ENCODE data around the gene CDCA4.

CDCA4 gene

DNA sequence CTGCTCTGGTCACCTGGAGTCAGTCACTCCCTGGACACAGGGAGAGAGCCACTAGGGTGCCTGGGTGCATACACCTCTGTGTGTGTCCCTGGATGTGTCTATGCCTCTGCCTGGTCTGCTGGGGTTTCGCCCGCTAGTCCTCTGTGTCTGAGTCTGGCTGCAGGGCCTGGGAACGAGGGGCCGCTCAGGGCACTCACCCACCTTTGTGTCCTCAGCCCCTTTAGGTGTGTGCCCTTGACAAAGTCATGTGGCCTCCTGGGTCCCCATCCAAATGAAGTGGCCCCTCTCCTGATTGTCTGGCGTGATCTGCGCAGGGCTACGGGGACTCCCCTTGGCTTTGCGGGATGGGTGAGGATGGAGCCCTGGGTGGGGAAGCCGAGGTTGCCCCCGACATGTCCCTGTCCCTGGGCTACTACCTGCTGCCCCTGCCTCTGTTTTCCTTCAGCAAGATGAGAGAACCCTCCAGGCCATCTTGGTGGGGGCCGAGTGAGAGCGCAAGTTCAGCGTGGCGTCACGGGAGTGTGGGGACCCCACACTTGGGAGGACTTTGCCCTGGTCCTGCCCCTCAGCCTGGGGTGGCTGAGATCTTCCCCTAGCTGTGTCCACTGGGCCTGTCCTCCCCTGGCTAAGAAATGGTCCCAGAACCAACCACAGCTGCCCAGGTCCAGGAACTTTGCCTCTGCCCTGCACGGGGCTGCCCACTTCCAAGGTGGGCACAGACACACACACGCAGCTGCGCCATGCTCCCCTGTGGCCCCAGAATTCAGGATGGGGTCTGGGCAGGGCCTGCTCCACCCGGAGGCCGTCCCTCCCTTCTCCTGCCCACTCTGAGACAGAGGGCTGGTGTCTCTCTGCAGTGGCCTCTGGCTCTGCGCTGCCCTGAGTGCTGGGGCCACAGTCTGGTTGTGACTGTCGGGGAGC is 40.0 kb downstream of the CDCA4 start:
- Histone ChIP-seq H3K9me2 (ENCODE audit: low read depth, low read length) (no peaks in the 10 kb centered on the region), H3K9ac (ENCODE audit: low read length) (no peak overlapping the region), H3K4me2 (ENCODE audit: low read length) (no peak overlapping the region), H3K79me2 (ENCODE audit: insufficient read depth, low read length) (no peaks in the 10 kb centered on the region), H3K27ac (ENCODE audit: low read depth, low read length, poor library complexity, severe bottlenecking) (no peak overlapping the region), H3K4me3 (ENCODE audit: low read depth, low read length, poor library complexity, severe bottlenecking) (no peak overlapping the region), H2AFZ (ENCODE audit: low read length) (no peak overlapping the region), H4K20me1 (ENCODE audit: insufficient read depth, low read length) (no peaks in the 10 kb centered on the region), H3K9me3 (ENCODE audit: low read length) (no peaks in the 10 kb centered on the region), H3F3A (ENCODE audit: insufficient read depth, low read length) (no peaks in the 10 kb centered on the region), H3K36me3 (ENCODE audit: insufficient read depth, low read length) (no peaks in the 10 kb centered on the region; the same call in 1 of the 2 replicates), H3K4me1 (ENCODE audit: insufficient read depth, low read length, severe bottlenecking) (peaks cover under 1% of the 10 kb centered on the region), H3K27me3 (ENCODE audit: insufficient read depth, low read length) (0 out of 2 replicates have a peak, but pooled peaks cover 4% of the 10 kb centered on the region)
- TF ChIP-seq, protein P1, sequence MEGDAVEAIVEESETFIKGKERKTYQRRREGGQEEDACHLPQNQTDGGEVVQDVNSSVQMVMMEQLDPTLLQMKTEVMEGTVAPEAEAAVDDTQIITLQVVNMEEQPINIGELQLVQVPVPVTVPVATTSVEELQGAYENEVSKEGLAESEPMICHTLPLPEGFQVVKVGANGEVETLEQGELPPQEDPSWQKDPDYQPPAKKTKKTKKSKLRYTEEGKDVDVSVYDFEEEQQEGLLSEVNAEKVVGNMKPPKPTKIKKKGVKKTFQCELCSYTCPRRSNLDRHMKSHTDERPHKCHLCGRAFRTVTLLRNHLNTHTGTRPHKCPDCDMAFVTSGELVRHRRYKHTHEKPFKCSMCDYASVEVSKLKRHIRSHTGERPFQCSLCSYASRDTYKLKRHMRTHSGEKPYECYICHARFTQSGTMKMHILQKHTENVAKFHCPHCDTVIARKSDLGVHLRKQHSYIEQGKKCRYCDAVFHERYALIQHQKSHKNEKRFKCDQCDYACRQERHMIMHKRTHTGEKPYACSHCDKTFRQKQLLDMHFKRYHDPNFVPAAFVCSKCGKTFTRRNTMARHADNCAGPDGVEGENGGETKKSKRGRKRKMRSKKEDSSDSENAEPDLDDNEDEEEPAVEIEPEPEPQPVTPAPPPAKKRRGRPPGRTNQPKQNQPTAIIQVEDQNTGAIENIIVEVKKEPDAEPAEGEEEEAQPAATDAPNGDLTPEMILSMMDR (IDR thresholded peaks at IDR 0.05; ENCODE audit: low read length) = no peak
- no peak for TF ChIP-seq EZH2 (IDR thresholded peaks at IDR 0.05; ENCODE audit: borderline replicate concordance, low read length)

DNA sequence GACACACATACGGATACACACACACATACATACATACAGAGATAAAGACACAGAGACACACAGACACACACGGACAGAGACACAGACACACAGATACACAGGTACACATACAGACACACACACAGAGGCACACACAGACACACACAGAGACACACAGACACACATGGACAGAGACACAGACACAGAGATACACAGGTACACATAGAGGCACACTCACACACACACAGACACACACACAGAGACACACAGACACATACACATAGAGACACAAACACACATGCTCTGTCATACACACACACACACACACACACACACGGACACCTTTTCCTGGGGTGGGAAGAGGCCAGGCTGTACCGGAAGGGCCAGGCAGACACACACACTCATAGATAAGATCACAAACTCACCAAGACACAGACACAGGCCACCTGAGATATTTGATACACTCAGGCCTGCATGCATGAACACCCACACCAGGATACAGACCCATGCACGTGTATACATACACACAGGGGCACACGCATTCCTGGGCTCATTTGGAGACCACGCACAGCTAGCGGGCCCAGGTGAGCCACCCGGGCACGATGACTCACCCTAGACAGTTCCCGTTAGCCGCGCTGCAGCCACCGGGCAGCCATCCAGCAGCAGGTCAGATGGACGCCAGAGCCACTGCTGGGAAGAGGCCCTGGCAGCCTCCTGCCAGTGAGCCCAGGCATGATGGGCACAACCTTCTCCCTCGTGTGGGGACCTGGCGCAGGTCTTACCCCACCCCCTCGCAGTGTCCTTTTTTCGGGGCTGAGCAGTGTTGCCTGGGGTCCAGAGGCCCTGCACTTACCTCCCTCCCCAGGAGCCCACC is 40.9 kb downstream of the CDCA4 start:
- no peak overlapping the region for H3K4me2 ChIP-seq (ENCODE audit: low read length)
- no peaks in the 10 kb centered on the region for H3K4me1 ChIP-seq (ENCODE audit: insufficient read depth, low read length, severe bottlenecking)
- no peaks in the 10 kb centered on the region for H3K9me3 ChIP-seq (ENCODE audit: low read length)
- H2AFZ ChIP-seq (ENCODE audit: low read length) = no peak overlapping the region
- no peaks in the 10 kb centered on the region for H3K79me2 ChIP-seq (ENCODE audit: insufficient read depth, low read length)
- no peak overlapping the region for H3K27ac ChIP-seq (ENCODE audit: low read depth, low read length, poor library complexity, severe bottlenecking)
- no peaks in the 10 kb centered on the region for H3F3A ChIP-seq (ENCODE audit: insufficient read depth, low read length)
- no peaks in the 10 kb centered on the region; the same call in 1 of the 2 replicates for H3K36me3 ChIP-seq (ENCODE audit: insufficient read depth, low read length)
- H4K20me1 ChIP-seq (ENCODE audit: insufficient read depth, low read length) = no peaks in the 10 kb centered on the region
- no peak overlapping the region for H3K4me3 ChIP-seq (ENCODE audit: low read depth, low read length, poor library complexity, severe bottlenecking)
- no peaks in the 10 kb centered on the region for H3K9me2 ChIP-seq (ENCODE audit: low read depth, low read length)
- TF ChIP-seq, protein P1 (IDR thresholded peaks at IDR 0.05; ENCODE audit: low read length) = no peak
- no peak for TF ChIP-seq EZH2 (IDR thresholded peaks at IDR 0.05; ENCODE audit: borderline replicate concordance, low read length)
- H3K9ac ChIP-seq (ENCODE audit: low read length) = no peak overlapping the region
- H3K27me3 ChIP-seq (ENCODE audit: insufficient read depth, low read length) = 0 out of 2 replicates have a peak, but pooled peaks cover 4% of the 10 kb centered on the region

DNA sequence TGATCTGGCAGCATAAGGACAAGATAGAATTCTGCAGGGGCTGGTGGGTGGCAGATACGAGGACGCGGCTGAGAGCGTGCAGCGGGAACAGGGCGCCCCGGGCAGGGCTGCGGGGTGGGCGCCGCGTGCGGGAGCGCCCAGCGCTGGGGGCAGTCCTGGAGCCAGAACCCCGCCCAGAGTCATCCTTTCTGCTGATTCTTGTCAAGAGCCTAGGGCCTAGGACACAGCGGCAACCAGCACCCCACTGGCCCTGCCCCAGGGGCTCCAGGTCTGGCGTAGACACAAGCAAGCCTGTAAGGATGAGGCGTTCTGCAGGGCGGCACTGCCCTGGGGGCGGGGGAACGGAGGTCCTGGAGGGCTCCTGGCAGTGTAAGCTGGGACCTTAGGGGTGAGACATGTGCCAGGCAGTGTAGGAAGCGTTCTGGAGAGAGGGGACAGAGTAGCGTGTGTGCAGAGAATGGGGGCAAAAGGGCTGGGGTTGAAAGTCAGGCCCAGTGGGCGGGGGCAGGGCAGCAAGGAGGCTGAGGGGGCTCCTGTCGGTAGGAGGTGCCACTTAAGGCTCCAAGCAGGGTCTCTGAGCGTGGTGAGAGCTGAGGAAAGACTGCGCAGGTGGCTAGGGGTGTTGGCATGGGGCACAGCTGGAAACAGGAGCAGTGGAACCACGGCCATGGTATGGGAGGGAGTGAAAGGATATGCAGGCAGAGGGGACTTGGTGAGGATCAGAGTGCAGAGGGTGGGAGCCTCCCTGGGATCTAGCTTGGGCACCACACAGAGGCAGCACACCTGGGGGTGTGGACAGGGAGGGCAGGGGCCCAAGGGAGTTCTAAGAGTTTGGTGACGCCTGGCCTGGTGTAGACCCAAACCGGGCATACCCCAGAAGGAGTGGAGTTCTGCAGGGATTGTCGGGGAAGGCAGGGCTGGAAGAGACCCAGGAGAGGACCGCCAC is 41.9 kb downstream of the CDCA4 start:
- no peaks in the 10 kb centered on the region for H3F3A ChIP-seq (ENCODE audit: insufficient read depth, low read length)
- H3K4me1 ChIP-seq (ENCODE audit: insufficient read depth, low read length, severe bottlenecking) = no peaks in the 10 kb centered on the region
- H3K4me3 ChIP-seq (ENCODE audit: low read depth, low read length, poor library complexity, severe bottlenecking) = no peak overlapping the region
- no peaks in the 10 kb centered on the region for H4K20me1 ChIP-seq (ENCODE audit: insufficient read depth, low read length)
- no peaks in the 10 kb centered on the region for H3K79me2 ChIP-seq (ENCODE audit: insufficient read depth, low read length)
- no peak overlapping the region for H2AFZ ChIP-seq (ENCODE audit: low read length)
- H3K9me3 ChIP-seq (ENCODE audit: low read length) = no peaks in the 10 kb centered on the region
- TF ChIP-seq, protein P1 (IDR thresholded peaks at IDR 0.05; ENCODE audit: low read length) = no peak
- no peak for TF ChIP-seq EZH2 (IDR thresholded peaks at IDR 0.05; ENCODE audit: borderline replicate concordance, low read length)
- 0 out of 2 replicates have a peak, but pooled peaks cover 7% of the 10 kb centered on the region for H3K27me3 ChIP-seq (ENCODE audit: insufficient read depth, low read length)
- H3K4me2 ChIP-seq (ENCODE audit: low read length) = no peak overlapping the region
- H3K36me3 ChIP-seq (ENCODE audit: insufficient read depth, low read length) = no peaks in the 10 kb centered on the region
- H3K9me2 ChIP-seq (ENCODE audit: low read depth, low read length) = no peaks in the 10 kb centered on the region
- no peak overlapping the region for H3K9ac ChIP-seq (ENCODE audit: low read length)
- H3K27ac ChIP-seq (ENCODE audit: low read depth, low read length, poor library complexity, severe bottlenecking) = no peak overlapping the region
